Mucosa of descending colon (tissue), 3 donors: ENCODE data around the gene MICB. TPM values are rescaled to one million over a fixed set of nuclear protein-coding genes. Genes with fewer than 3 reads are reported as not detected.

Experiments
- ATAC-seq: fragments of 200-7000 bp; cut with Tn5 transposase; one replicate; pipeline ENCODE4 v1.9.1; 2020; ENCODE audit warnings: mild to moderate bottlenecking, moderate library complexity
- DNase-seq, 3 donors: peaks; one replicate each; pipeline ENCODE4 v3.0.0-alpha.2; 2020
- H3K36me3 ChIP-seq: fragments of 200-600 bp; one replicate; pipeline ENCODE4 v1.8.0; 2021; ENCODE audit warnings: low read depth, mild to moderate bottlenecking
- H3K4me1 ChIP-seq: fragments of 200-600 bp; one replicate; pipeline ENCODE4 v1.8.0; 2021; ENCODE audit warnings: low read depth, mild to moderate bottlenecking
- H3K4me3 ChIP-seq: fragments of 200-600 bp; one replicate; pipeline ENCODE4 v1.8.0; 2021; ENCODE audit warnings: mild to moderate bottlenecking
- H3K9me3 ChIP-seq: fragments of 200-600 bp; one replicate; pipeline ENCODE4 v1.8.0; 2021; ENCODE audit warnings: mild to moderate bottlenecking
- CTCF ChIP-seq: fragments of 200-600 bp; IDR thresholded peaks from one replicate; pipeline ENCODE4 v1.8.0; 2022; ENCODE audit warnings: antibody characterized with exemption, mild to moderate bottlenecking
- intact Hi-C, 2 donors: fragments of 100-400 bp; cut with DNase I in 1 of 2; cut with micrococcal nuclease in 1 of 2; formaldehyde crosslinking; loops; one replicate each; pipeline versions ENCODE4 v1.11.0 to v1.11.1; 2022; cut with DNase I, micrococcal nuclease
- total RNA-seq, 3 donors: library from RNA; stranded (reverse); fragmentation: NEBNext Ultra II Directional in 2 of 3; extraction: Animal tissue kit (Norgen Biotek cat#: 25700) in 2 of 3; gene quantifications; one replicate each; pipeline versions ENCODE4 v1.2.1 to v1.2.4, GENCODE V29; 2021 to 2023
- donor health status: DM: no; HTN: no; CAD: no; lungs with moderate emphysema.
- donor health status: DM: no; HTN: no; CAD: no.
- donor health status: DM: no; HTN: yes; CAD: no.

MICB gene
- total RNA-seq, 3 donors from 2014 or later: 1.3 to 4.1 (median 2.9) TPM

- Histone ChIP-seq H3K9me3 (no peaks in the 10 kb centered on the region), H3K36me3 (peaks cover 31% of the 10 kb centered on the region), H3K4me3 (no peak overlapping the region), H3K4me1 (no peaks in the 10 kb centered on the region)
- intact Hi-C loops: no loop called here
- ATAC-seq: no peak
- DNase-seq: no peak
- TF ChIP-seq CTCF: no peak
These were observed 34.1 kb downstream of the MICB start for GRCh38 chr6:31531771-31532643.

DNA sequence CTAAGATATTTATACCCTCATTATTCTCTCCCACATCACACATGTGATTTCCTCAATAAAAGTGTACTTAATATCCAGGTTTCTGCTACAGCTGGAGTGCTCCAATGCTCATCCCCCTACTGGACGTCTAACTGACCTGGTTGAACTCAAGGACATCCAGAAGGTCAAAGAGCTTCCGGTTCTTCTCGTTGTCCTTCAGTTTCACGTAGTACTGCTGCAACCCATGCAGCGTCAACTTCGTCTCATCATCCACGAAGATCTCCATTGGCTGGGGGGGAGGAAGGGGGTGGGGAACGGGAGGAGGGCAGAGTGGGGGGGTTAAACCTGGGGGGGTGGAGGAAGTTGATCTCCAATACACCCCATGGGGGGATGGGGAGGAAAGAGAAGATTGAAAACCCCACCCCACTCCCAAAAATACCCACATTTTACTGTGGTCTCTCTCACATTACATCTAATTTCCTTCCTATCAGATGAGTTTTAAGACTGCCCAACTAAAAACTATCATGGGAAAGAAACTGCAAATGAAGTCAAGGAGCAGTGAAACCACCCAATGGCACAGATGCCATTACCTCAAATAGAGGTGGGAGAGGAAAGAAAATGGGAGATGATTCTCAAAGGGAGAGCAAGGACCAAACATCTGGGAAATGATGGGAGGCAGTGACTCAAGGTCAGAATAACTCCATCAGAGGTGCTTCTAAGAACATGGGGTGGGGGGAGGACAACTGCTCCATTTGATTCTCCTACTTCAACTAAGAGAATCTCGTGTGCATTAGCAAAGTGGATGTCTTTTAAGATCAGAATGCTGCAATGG lies 34.9 kb downstream of the MICB start:
- Histone ChIP-seq H3K9me3 (no peaks in the 10 kb centered on the region), H3K4me3 (no peak overlapping the region), H3K36me3 (peaks cover 39% of the 10 kb centered on the region), H3K4me1 (no peaks in the 10 kb centered on the region)
- ATAC-seq (no peak), DNase-seq (no peak)
- intact Hi-C loops: no loop called here
- no peak for TF ChIP-seq CTCF

GRCh38 chr6:31533455-31533841 lies 35.5 kb downstream of the MICB start:
- Histone ChIP-seq H3K9me3 (no peaks in the 10 kb centered on the region), H3K4me1 (no peaks in the 10 kb centered on the region), H3K36me3 (peaks cover 44% of the 10 kb centered on the region), H3K4me3 (no peak overlapping the region)
- no peak for TF ChIP-seq CTCF
- DNase-seq (no peak), ATAC-seq (no peak)
- intact Hi-C loops: no loop called here

GRCh38 chr6:31534011-31534410 lies 36.1 kb downstream of the MICB start:
- no peak overlapping the region for H3K4me3 ChIP-seq
- intact Hi-C loops: no loop called here
- H3K4me1 ChIP-seq: peaks cover 5% of the 10 kb centered on the region
- TF ChIP-seq CTCF: no peak
- H3K36me3 ChIP-seq: peaks cover 50% of the 10 kb centered on the region
- no peak for DNase-seq
- no peak for ATAC-seq
- no peaks in the 10 kb centered on the region for H3K9me3 ChIP-seq

- no peaks in the 10 kb centered on the region for H3K9me3 ChIP-seq
- DNase-seq (no peak), ATAC-seq (no peak)
- H3K4me1 ChIP-seq: peaks cover 11% of the 10 kb centered on the region
- H3K36me3 ChIP-seq: peaks cover 53% of the 10 kb centered on the region
- intact Hi-C loops: no loop called here
- no peak for TF ChIP-seq CTCF
- no peak overlapping the region for H3K4me3 ChIP-seq
These were observed 36.6 kb downstream of the MICB start for GRCh38 chr6:31534521-31535040.
